Endothelial cell (in vitro differentiated cells): Measurements from ENCODE around the gene ECHS1. TPM values are rescaled to one million over a fixed set of nuclear protein-coding genes. Genes with fewer than 3 reads are reported as not detected.

Experiments
- DNase-seq: peaks from one replicate; pipeline ENCODE4 v3.0.0; 2021; ENCODE audit warnings: low spot score
- H3K27ac Mint-ChIP-seq: one replicate; pipeline ENCODE4 v1.8.0; 2021; ENCODE audit warnings: mixed read lengths, inconsistent platforms; ENCODE audit not compliant: unreplicated experiment
- H3K27me3 Mint-ChIP-seq: one replicate; pipeline ENCODE4 v1.8.0; 2021; ENCODE audit warnings: mild to moderate bottlenecking, moderate library complexity, mixed read lengths, inconsistent platforms; ENCODE audit not compliant: unreplicated experiment
- H3K36me3 Mint-ChIP-seq: one replicate; pipeline ENCODE4 v1.8.0; 2021; ENCODE audit warnings: mild to moderate bottlenecking, low read depth, mixed read lengths, inconsistent platforms; ENCODE audit not compliant: unreplicated experiment
- H3K4me1 Mint-ChIP-seq: one replicate; pipeline ENCODE4 v1.8.0; 2021; ENCODE audit warnings: mild to moderate bottlenecking, mixed read lengths, inconsistent platforms; ENCODE audit not compliant: unreplicated experiment
- H3K4me3 Mint-ChIP-seq: one replicate; pipeline ENCODE4 v1.8.0; 2021; ENCODE audit warnings: mild to moderate bottlenecking, mixed read lengths, inconsistent platforms; ENCODE audit not compliant: unreplicated experiment
- H3K9me3 Mint-ChIP-seq: one replicate; pipeline ENCODE4 v1.8.0; 2021; ENCODE audit warnings: mixed read lengths, inconsistent platforms; ENCODE audit not compliant: unreplicated experiment
- total RNA-seq: library from RNA; stranded (reverse); fragmentation: NEBNext Ultra II Directional; extraction: Animal tissue kit (Norgen Biotek cat#: 25700); gene quantifications from one replicate; pipeline ENCODE4 v1.2.1, GENCODE V29; 2021; ENCODE audit not compliant: unreplicated experiment
- TF ChIP-seq, protein P1 (sequence below): fragments of 200-600 bp; sonication (generic); IDR thresholded peaks from one replicate; pipeline ENCODE4 v1.5.0; 2021; ENCODE audit warnings: antibody characterized with exemption; ENCODE audit not compliant: unreplicated experiment

ECHS1 gene
- total RNA-seq, 1 donor from 2014 or later, result 69.6 TPM

- Mint-ChIP-seq H3K4me3 (no peak overlapping the region), H3K4me1 (no peaks in the 10 kb centered on the region), H3K9me3 (no peaks in the 10 kb centered on the region), H3K27me3 (peaks cover 7% of the 10 kb centered on the region), H3K36me3 (no peaks in the 10 kb centered on the region), H3K27ac (no peak overlapping the region)
- no peak for DNase-seq
- TF ChIP-seq, protein P1, sequence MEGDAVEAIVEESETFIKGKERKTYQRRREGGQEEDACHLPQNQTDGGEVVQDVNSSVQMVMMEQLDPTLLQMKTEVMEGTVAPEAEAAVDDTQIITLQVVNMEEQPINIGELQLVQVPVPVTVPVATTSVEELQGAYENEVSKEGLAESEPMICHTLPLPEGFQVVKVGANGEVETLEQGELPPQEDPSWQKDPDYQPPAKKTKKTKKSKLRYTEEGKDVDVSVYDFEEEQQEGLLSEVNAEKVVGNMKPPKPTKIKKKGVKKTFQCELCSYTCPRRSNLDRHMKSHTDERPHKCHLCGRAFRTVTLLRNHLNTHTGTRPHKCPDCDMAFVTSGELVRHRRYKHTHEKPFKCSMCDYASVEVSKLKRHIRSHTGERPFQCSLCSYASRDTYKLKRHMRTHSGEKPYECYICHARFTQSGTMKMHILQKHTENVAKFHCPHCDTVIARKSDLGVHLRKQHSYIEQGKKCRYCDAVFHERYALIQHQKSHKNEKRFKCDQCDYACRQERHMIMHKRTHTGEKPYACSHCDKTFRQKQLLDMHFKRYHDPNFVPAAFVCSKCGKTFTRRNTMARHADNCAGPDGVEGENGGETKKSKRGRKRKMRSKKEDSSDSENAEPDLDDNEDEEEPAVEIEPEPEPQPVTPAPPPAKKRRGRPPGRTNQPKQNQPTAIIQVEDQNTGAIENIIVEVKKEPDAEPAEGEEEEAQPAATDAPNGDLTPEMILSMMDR, result no peak
These were observed 18.4 kb downstream of the ECHS1 start for GRCh38 chr10:133354672-133355240.

- H3K27me3 Mint-ChIP-seq, result peaks cover 7% of the 10 kb centered on the region
- H3K36me3 Mint-ChIP-seq, result no peaks in the 10 kb centered on the region
- DNase-seq, result no peak
- TF ChIP-seq, protein P1, result no peak
- peak overlapping the region; percentile 52 for H3K27ac Mint-ChIP-seq
- no peak overlapping the region for H3K4me3 Mint-ChIP-seq
- no peaks in the 10 kb centered on the region for H3K9me3 Mint-ChIP-seq
- no peaks in the 10 kb centered on the region for H3K4me1 Mint-ChIP-seq
These were observed 19.1 kb downstream of the ECHS1 start for GRCh38 chr10:133353988-133354605.

DNA sequence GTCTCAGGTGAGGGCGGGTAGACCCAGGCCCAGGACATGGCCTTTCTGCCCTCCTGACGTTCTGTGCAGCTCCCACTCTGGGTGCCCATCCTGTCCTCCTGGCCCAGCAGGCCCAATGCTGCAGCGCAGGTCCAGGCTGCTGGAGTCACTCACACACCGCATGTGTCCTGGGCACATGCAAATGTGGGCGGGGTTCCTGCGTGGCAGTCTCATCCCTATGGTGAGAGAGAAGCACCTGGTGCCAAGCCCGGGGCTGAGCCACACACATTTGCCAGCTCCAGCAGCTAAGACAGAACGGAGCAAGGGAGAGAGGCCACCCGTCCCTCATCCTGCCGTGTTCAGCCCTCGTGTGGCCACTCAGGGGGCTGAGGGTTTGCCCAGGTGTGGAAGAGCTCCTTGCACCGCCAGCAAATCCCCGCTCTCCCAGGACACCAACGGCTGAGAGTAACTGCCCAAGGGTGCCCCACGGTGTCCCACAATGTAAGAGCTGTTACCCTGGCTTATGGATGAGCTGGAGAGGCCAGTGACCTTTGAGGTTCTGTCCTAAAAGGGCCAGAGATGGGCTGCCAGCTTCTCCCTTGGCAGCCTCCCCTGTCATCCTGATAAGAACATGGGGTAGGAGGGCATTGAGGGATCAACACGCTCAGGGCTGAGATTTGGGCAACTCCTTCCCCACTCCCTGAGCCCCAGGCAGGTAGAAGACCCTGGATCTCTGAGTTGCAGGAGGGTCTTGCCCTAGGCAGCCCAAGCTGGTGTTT, 19.8 kb downstream of the ECHS1 start:
- no peaks in the 10 kb centered on the region for H3K9me3 Mint-ChIP-seq
- H3K4me3 Mint-ChIP-seq, result no peak overlapping the region
- H3K27me3 Mint-ChIP-seq, result peaks cover 7% of the 10 kb centered on the region
- no peaks in the 10 kb centered on the region for H3K4me1 Mint-ChIP-seq
- DNase-seq, result no peak
- H3K36me3 Mint-ChIP-seq, result no peaks in the 10 kb centered on the region
- H3K27ac Mint-ChIP-seq, result no peak overlapping the region
- TF ChIP-seq, protein P1, result no peak

GRCh38 chr10:133351408-133352318, 21.5 kb downstream of the ECHS1 start:
- H3K9me3 Mint-ChIP-seq, result no peaks in the 10 kb centered on the region
- TF ChIP-seq, protein P1, result no peak
- no peak overlapping the region for H3K27ac Mint-ChIP-seq
- H3K27me3 Mint-ChIP-seq, result peaks cover 7% of the 10 kb centered on the region
- no peak for DNase-seq
- H3K4me3 Mint-ChIP-seq, result no peak overlapping the region
- no peaks in the 10 kb centered on the region for H3K36me3 Mint-ChIP-seq
- H3K4me1 Mint-ChIP-seq, result no peaks in the 10 kb centered on the region
